GM19463 (cell line): ENCODE results near the gene DCN.

Experiments
- ATAC-seq: cut with Tn5 transposase; IDR thresholded peaks from one replicate; pipeline ENCODE4 v1.9.1; 2021; ENCODE audit warnings: mild to moderate bottlenecking, moderate library complexity; ENCODE audit not compliant: unreplicated experiment

Gene DCN

DNA sequence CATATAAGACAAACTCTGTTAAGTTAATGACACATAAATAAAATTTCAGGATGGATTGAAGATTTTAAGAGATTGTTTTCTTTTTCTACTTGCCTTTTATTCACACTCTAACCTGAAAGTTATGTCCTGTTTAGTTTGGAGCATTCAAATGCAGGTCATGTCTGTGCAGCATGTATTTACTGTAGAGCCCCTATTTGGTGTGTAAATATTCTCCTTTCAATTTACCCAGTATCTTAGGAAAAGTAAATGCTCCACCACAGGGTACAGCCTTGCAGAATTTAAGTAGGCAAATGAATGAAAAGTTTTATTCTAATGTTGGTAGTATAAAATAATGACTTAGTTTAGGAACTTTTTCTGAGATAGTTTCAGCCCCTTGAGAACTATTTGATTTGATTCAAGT is 6.2 kb upstream of the DCN start:
- ATAC-seq: no peak

DNA sequence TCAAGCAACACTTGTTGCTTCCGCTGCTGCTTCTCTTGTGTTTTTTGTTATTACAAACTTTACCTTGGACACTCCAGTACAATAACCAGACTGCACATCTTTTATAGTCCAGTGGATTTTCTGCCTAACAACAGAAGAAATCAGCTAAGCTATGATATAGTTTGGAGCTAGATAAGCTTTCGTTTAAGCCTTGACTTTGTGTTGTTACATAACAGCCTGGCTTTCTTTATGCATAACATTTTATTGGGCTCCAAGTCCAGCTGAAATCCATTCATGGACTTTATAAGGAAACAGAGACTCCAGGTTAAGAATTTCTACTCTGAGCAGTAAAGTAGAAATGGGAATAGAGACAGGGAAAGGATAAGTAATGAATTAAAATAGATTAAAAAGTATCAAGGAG is 3.5 kb upstream of the DCN start:
- no peak for ATAC-seq

DNA sequence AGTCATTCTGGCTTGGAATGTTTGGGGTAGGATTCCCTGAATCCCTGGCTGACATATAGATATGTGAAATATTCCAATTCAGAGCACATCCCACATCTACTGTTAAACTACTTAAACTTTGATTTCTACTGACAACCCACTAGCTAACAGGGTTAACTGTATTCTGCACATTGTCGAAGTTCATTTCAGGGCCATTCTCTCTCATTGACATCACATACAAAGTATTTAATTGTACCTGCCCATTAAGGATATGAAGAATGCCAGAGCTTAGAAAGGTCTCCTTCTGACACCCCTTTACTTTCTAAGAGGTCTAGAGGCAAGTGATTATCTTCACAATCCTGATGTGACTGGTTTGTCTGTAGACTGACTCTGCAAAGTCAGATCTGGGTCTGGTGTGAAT is 2.8 kb upstream of the DCN start:
- no peak for ATAC-seq

DNA sequence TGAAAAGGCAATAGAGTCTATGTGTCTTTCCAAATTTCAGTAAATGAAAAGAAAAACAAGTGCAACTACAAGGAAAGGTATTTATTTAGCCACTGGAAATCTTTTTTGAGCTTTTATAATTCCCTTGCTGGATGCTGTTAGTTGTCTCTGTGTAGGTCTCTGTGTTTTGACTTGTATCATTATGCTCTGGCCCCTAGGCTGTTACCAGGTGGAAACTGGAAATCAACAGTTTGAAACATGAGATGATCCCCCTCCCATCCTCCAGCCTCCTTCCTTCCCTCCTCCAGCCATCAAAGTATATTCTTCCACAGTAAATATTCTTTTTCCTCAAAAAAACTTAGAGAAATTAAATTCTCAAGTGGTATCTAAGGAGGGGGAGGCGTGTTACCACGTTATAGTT is 934 bp upstream of the DCN start:
- ATAC-seq: no peak

DNA sequence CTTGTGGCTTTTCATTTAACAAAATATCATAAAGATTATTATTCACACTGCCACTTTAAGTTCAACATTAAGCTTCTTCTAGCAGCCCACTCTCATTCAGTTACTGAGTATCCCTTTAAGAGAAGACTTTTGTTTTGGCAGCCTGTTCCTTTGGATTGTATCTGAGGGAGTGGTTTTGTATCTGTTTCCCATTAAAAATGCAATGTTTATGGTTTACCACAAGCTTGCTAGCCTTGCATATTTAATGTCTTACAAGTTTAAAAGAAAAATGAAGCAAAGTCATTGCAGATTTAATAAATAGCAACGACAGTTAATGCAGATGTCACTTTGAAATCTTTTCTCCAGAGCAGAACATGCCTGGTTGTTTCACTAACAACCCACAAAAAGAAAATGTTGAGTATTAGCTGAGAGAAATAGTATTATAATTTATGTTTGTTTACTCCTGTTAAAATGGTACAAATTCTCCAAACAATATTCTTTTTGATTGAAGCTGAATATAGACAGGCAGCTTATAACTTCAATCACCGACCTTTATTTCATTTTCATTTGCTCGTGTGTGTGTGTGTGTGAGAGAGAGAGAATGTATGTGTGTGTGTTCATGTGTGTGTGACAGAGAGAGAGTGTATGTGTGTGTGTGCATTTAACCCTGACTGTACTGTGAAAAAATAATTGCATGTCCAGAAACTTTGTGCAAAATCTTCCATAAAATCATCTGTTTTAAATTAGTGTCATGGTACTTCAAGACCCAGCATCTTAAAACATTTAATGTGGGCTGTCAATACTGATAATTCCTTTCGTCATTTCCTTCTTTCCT is 1.8 kb downstream of the DCN start:
- no peak for ATAC-seq

DNA sequence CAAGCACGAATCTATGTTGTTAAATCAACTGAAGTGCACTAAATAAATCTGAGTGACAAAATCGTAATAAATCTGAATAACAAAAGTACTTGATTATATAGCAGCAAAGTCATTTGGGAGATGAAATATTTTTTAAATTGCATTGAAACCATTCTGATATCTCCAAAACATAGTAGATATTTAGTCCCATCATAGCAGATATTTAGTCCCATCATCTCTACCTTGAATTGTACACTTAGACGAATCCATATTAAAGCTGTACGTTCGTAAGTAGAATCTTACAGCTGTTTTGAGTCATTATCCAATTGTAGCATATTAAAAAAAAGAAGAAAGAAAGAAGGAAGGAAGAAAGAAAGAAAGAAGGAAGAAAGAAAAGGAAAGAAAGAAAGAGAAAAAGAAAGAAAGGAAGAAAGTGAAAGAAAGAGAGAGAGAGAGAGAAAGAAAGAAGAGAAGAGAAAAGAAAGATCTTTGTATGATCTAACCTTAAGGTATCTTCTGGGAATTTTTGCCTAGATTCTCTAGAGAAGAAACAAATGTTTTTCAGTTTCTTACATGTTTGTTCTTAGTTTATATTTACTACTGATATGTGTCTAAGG is 2.6 kb downstream of the DCN start:
- no peak for ATAC-seq

DNA sequence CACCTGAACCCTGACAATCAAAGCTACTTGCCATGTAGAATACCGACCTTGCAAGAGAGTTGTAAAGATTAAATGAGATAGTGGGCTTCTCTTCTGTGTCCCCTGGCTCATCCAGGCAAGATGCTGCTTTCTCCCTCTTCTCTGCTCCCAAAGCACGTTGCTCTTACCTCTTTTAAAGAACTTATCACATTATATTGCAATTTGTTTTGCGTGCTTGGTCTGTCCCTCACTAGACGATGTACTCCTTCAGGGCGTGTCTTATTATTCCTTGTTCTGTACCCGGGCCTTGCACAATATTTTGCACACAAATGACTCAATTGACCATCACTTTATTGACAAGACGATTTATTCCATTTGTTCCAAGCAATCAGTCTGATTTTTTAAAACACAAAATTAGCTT is 3.3 kb downstream of the DCN start:
- ATAC-seq: no peak

DNA sequence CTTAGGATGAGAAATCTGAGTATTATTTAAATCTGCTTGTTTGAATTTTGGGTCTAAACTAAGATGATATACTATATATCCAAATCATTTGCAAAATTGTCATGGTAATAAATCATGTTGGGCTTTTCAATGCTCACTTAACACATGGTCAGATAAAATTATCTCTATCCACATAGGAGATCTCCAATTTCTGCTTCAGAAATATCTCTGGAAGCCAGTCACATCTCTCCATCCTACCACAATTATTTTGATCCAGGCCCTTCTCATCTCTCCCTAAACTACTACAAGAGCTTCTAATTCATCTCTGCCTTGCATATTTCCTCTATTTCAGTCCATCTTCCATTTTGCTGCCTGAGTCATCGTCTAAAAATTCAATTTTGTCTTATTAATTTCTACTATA is 3.8 kb downstream of the DCN start:
- ATAC-seq: no peak

DNA sequence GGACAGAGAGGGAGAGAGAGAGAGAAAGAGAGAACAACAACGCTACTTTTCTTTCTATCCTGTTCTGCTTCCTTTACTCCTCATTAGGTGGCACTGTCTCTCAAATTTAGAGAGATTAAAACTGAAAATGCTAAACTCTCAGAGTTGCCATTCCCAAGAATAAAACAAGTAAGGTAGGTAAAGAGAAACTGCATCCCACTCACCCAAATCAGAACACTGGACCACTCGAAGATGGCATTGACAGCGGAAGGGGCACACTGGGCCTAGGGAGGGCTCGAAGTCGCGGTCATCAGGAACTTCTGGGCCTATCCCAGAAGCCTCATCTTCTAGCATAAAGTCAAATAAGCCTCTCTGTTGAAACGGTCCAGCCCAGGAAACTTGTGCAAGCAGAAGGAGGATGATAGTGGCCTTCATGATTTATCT is 4.5 kb downstream of the DCN start:
- no peak for ATAC-seq

DNA sequence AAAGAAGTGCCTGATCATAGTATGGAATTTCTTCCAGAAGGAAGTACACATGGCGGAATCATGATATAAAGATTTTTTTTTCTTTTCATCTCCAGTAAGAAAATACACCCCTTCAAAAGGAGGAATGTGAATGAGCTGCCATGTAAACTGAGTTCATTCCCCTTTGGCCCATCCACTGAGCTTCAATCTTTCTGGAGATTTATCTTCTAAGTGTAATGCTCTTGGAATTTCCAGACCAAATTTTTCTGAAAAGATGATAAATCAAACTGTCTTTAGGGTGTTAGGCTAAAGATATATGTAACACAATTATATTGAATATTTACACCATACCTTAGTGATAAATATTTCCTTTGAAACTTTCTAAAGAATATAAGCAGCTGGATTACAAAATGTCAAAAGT is 5.2 kb downstream of the DCN start:
- ATAC-seq: no peak

DNA sequence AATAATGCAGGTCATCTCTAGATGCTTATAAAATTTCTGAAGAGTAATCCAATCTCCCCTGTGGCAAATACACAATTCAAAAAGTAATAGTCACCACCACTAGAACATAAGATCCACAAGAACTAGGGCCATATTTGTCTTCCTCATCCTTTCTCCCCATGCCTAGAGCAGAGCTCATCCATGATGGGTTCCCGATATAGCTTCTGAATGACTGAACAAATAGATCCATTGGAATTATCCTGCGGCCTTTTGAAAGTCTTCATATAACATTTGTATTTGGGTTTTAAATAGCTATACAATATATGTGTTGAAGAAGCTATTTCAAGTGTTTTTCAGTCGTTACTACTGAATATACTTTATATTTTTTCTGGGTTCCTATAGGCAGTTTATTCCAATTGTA is 5.7 kb downstream of the DCN start:
- ATAC-seq: no peak

DNA sequence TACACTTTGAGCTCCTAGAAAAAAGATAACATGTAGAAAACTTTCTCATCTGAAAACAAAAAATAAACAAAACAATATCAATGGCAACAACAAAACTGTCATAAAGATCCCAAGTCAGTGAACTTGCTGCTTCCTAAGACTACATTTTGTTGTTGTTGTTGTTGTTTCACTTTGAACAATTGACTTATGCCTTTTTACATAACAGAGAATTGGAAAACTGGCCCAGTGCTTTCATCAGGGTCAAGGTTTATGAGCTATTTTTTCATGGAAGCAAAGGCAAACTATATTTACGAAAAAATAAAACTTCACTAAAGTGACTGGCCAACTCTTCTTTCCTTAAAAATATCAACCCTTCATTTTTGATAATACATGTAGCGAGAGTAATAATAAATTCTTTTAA is 6.3 kb downstream of the DCN start:
- no peak for ATAC-seq

DNA sequence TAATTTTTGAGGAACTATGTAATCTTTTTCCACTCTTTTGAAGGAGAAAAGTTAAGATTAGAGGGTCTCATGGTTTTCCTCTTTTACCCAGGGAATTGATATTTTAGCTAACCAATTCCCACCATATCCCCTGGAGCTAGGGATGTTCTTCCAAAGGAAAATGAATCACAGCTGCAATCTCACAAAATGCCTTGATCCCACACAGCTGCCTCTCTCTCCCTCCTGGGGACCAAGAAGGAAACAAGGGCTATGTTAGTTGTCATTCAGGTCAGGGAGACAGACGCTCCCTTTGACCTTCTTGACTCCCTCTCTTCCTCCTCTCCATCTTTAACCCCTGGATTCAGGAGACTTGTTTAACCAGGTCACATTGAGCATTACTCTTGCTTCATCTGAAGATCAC is 9.5 kb downstream of the DCN start:
- no peak for ATAC-seq

DNA sequence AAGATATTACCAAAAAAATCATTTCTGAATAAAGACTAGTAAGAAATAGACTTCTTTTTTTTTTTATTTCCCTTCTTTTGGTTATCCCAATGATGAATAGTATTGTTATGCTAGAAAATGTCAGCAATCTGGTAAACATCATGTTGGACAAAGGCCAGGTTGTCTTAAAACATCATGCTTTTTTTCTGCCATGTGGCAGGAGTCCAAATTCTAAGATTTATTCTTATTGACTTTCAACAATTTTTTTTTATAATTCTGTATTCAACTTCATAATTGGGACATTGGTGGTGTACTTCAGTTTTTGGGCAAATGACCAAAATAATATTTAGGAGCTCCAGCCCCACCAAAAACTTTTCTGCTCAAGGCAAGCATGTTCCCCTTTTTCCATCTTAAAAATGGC is 10.5 kb downstream of the DCN start:
- no peak for ATAC-seq

DNA sequence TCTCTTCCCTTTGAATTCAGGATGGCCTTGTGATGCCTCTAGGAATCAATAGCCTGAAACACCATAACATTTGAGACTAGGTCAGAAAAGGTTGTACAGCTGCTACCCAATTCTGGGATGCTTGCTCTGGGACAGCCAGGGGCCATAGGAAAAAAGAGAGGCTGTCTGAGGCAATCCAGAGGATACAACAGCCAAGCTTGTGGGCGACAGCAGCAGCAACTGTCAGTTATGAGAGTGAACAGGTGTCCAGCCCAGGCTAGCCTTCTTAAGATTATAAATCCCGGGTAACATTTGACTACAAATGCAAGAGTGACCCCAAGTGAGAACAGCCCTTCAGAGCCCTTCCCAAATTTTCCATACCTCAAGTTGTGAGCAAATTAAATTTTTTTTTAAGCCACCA is 11.1 kb downstream of the DCN start:
- ATAC-seq: no peak

DNA sequence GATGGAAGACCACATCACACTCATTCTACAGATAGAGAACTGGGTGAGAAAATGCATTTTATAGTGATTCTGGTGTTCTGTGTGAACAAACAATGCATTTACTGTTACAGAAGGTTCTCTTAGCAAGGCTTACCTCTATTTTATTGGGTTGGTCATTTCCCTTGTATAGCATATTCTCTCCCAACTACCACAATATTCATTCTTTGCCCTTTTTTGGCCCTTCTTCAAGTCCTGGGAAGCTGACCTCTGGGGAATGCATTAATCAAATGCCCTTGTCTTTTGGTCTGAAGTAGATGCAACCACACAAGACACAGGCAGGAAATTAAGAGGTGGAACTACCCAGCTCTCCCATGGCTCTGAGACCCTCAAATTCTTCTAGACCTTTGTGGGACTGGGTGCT is 19.5 kb downstream of the DCN start:
- no peak for ATAC-seq

DNA sequence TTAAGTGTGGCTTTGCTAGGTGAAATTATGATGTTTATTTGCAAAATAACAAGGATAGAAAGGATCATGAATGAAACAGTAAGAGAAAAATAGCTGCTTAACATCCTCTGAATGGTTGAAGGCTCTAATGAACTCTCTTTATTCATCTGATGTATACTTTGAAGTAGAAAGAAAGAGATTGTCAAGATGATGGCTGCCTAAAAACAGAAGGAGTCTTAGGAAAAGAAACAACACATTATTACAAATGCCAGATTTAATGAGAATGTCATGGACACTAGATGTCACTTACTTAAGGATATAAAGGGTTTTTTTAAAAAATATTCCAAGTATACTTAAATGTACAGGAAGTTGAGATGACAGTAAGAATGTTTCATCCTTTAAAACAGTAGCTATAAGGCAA is 21.6 kb downstream of the DCN start:
- ATAC-seq: no peak

DNA sequence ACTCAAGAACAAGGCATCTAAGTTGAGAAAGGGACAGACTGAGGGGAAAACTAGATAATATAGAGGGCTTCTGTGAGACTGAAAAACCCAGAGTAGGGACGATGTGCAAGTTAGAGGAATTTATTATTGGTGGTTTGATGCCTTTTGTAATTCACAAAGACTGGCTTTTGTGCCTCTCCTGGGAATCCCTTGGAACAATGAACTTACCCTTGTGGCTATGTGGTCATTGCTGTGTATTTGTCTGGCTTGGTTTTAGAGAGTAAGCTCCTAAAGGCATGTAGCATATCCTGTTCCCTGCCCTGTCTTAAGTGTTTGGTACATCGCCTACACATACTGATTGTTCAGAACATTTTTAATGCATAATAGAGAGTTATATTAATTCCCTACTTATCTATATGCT is 26.6 kb downstream of the DCN start:
- ATAC-seq: no peak

DNA sequence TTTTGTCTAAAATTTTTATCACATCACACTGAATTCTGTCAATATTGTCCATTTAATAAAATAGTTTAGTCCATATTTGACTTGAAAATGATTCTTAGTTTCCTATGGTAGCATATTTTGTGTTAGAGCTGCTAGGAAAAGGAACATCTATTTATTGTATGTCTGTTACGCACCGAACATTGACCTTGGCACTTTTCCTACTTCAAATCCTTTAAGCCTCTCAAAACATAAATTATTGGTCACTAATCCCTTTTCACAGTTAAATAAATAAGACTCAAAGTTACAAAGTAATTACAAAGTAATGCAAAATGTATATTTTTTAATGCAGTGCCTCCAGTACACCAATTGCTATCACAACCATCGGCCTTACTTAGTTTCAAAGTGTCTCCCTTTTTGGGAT is 28.5 kb downstream of the DCN start:
- ATAC-seq: no peak

DNA sequence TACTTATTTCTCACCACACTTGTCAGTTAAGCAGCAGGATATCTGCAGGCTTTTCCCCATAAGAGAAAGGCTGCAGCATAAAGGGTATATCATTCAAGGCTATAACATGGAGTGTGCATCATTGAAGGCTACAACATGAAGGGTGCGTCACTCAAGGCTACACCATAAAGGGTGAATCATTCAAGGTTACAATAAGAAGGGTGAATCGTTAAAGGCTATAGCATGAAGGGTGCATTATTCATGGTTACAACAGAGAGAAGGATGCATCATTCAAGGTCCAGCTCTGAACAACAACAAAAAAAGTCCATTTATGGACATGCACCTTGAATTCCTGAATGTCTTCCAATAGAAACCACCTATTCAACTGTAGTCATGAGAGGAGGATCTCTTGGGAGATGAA is 38.6 kb downstream of the DCN start:
- no peak for ATAC-seq

DNA sequence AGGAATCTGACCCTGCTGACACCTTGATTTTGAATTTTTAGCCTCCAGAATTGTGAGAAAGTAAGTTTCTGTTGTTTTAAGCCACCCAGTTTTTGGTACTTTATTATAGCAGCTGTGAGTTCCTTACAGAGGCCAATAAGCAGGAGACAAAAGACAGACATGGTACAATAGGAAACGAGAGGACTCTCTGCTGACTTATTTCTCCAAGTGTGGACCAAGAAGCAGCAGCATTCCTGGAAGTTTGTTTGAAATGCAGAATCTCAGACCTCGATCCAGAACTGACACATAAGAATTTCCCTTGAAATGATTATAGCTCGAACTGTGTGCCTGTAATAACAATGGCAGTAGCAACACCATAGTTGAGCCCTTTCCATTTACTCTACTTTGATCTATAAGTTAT is 39.4 kb downstream of the DCN start:
- no peak for ATAC-seq

DNA sequence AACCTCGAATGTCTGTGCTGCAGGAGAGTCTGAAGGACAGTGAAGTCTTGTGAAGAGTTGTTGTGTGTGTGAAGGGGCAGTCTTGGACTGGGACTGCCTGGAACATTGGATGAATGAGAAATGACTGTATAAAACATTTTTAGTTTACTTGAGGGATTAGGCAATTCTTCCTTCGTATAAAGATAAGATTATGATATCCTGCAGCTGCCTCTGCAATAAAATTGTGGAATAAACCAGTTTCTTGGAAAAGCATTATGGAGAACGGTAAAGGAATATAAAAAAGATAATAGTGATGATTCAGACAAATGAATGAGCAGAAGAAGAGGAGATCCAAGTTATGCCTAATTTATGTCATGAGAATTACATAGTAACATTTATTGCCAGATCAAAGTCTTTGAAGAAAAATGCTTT is 40.4 kb downstream of the DCN start:
- no peak for ATAC-seq
